Measurements from ENCODE around the gene CLEC11A. TPM values are rescaled to one million over a fixed set of nuclear protein-coding genes. Genes with fewer than 3 reads are reported as not detected.

The CLEC11A gene
- total RNA-seq, 1 donor from 2014 or later, result 37.3 TPM

- H3K9me3 Mint-ChIP-seq (ENCODE audit: unreplicated experiment), result peaks cover 32% of the 10 kb centered on the region
- H3K27ac Mint-ChIP-seq (ENCODE audit: unreplicated experiment), result peak overlapping the region; percentile 13
- no peaks in the 10 kb centered on the region for H3K4me1 Mint-ChIP-seq (ENCODE audit: unreplicated experiment)
- H3K36me3 Mint-ChIP-seq (ENCODE audit: low read depth, unreplicated experiment), result peaks cover 9% of the 10 kb centered on the region
- no peak for TF ChIP-seq CTCF (IDR thresholded peaks at IDR 0.05; ENCODE audit: unreplicated experiment)
- DNase-seq (ENCODE audit: low spot score), result no peak
- no peak overlapping the region for H3K4me3 Mint-ChIP-seq (ENCODE audit: unreplicated experiment)
- peaks cover 15% of the 10 kb centered on the region for H3K27me3 Mint-ChIP-seq (ENCODE audit: unreplicated experiment)
Measured at GRCh38 chr19:50713556-50714236, 9.5 kb upstream of the CLEC11A start.

- Mint-ChIP-seq H3K9me3 (ENCODE audit: unreplicated experiment) (peaks cover 29% of the 10 kb centered on the region), H3K27ac (ENCODE audit: unreplicated experiment) (no peak overlapping the region), H3K4me1 (ENCODE audit: unreplicated experiment) (no peaks in the 10 kb centered on the region), H3K27me3 (ENCODE audit: unreplicated experiment) (peaks cover 17% of the 10 kb centered on the region), H3K4me3 (ENCODE audit: unreplicated experiment) (peak overlapping the region; percentile 31), H3K36me3 (ENCODE audit: low read depth, unreplicated experiment) (peaks cover 13% of the 10 kb centered on the region)
- no peak for DNase-seq (ENCODE audit: low spot score)
- TF ChIP-seq CTCF (IDR thresholded peaks at IDR 0.05; ENCODE audit: unreplicated experiment), result no peak
Measured at GRCh38 chr19:50716178-50717025, 6.8 kb upstream of the CLEC11A start.

- no peak for DNase-seq (ENCODE audit: low spot score)
- TF ChIP-seq CTCF (IDR thresholded peaks at IDR 0.05; ENCODE audit: unreplicated experiment), result no peak
- Mint-ChIP-seq H3K4me3 (ENCODE audit: unreplicated experiment) (peak overlapping the region; percentile 69), H3K27ac (ENCODE audit: unreplicated experiment) (no peak overlapping the region), H3K4me1 (ENCODE audit: unreplicated experiment) (no peaks in the 10 kb centered on the region), H3K36me3 (ENCODE audit: low read depth, unreplicated experiment) (peaks cover 17% of the 10 kb centered on the region), H3K27me3 (ENCODE audit: unreplicated experiment) (peaks cover 22% of the 10 kb centered on the region), H3K9me3 (ENCODE audit: unreplicated experiment) (peaks cover 35% of the 10 kb centered on the region)
Measured at GRCh38 chr19:50717026-50717723, 6.0 kb upstream of the CLEC11A start.

- H3K9me3 Mint-ChIP-seq (ENCODE audit: unreplicated experiment), result peaks cover 38% of the 10 kb centered on the region
- peaks cover 24% of the 10 kb centered on the region for H3K27me3 Mint-ChIP-seq (ENCODE audit: unreplicated experiment)
- no peak overlapping the region for H3K27ac Mint-ChIP-seq (ENCODE audit: unreplicated experiment)
- no peak for TF ChIP-seq CTCF (IDR thresholded peaks at IDR 0.05; ENCODE audit: unreplicated experiment)
- no peak for DNase-seq (ENCODE audit: low spot score)
- peaks cover 17% of the 10 kb centered on the region for H3K36me3 Mint-ChIP-seq (ENCODE audit: low read depth, unreplicated experiment)
- peak overlapping the region; percentile 69 for H3K4me3 Mint-ChIP-seq (ENCODE audit: unreplicated experiment)
- no peaks in the 10 kb centered on the region for H3K4me1 Mint-ChIP-seq (ENCODE audit: unreplicated experiment)
Measured at GRCh38 chr19:50717891-50718254, 5.3 kb upstream of the CLEC11A start.

Measured in endothelial cell (in vitro differentiated cells).